ENCODE measurements around the gene HNRNPR.
"Not testable (repeated sequence)": the region's sequence is repeated elsewhere in the genome, so short reads cannot be mapped to it uniquely, and the experiment has no call there.

DNA sequence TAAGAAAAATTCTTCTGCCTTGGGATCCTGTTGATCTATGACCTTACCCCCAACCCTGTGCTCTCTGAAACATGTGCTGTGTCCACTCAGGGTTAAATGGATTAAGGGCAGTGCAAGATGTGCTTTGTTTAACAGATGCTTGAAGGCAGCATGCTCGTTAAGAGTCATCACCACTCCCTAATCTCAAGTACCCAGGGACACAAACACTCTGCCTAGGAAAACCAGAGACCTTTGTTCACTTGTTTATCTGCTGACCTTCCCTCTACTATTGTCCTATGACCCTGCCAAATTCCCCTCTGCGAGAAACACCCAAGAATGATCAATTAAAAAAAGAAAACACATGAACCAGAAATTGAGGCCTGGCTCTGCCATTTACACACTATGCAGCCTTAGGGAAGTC, 86.0 kb downstream of the HNRNPR start:
- TF ChIP-seq, protein P1, sequence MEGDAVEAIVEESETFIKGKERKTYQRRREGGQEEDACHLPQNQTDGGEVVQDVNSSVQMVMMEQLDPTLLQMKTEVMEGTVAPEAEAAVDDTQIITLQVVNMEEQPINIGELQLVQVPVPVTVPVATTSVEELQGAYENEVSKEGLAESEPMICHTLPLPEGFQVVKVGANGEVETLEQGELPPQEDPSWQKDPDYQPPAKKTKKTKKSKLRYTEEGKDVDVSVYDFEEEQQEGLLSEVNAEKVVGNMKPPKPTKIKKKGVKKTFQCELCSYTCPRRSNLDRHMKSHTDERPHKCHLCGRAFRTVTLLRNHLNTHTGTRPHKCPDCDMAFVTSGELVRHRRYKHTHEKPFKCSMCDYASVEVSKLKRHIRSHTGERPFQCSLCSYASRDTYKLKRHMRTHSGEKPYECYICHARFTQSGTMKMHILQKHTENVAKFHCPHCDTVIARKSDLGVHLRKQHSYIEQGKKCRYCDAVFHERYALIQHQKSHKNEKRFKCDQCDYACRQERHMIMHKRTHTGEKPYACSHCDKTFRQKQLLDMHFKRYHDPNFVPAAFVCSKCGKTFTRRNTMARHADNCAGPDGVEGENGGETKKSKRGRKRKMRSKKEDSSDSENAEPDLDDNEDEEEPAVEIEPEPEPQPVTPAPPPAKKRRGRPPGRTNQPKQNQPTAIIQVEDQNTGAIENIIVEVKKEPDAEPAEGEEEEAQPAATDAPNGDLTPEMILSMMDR (tag by site-specific recombination; IDR thresholded peaks at IDR 0.05) = not testable (repeated sequence)
- TF ChIP-seq, protein P2, sequence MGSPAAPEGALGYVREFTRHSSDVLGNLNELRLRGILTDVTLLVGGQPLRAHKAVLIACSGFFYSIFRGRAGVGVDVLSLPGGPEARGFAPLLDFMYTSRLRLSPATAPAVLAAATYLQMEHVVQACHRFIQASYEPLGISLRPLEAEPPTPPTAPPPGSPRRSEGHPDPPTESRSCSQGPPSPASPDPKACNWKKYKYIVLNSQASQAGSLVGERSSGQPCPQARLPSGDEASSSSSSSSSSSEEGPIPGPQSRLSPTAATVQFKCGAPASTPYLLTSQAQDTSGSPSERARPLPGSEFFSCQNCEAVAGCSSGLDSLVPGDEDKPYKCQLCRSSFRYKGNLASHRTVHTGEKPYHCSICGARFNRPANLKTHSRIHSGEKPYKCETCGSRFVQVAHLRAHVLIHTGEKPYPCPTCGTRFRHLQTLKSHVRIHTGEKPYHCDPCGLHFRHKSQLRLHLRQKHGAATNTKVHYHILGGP (tag by site-specific recombination; IDR thresholded peaks at IDR 0.05) = not testable (repeated sequence)
